Ascending aorta (tissue), 2 donors: Measurements from ENCODE around the gene SOX9. TPM values are rescaled to one million over a fixed set of nuclear protein-coding genes. Genes with fewer than 3 reads are reported as not detected.

Experiments used
- DNase-seq, 2 donors: peaks; one replicate each; pipeline ENCODE4 v3.0.0-alpha.2; 2019; ENCODE audit warnings: low spot score in 2 of 2
- H3K27ac ChIP-seq, 2 donors: fragments of 200-600 bp; sonication (generic); one replicate each; pipeline ENCODE4 v1.5.1; 2016 to 2017; ENCODE audit warnings: mild to moderate bottlenecking in 1 of 2
- H3K27me3 ChIP-seq: fragments of 200-600 bp; sonication (generic); one replicate; pipeline ENCODE4 v1.5.1; 2017
- H3K36me3 ChIP-seq, 2 donors: fragments of 200-600 bp; sonication (generic); one replicate each; pipeline ENCODE4 v1.5.1; 2016
- H3K4me1 ChIP-seq, 2 donors: fragments of 200-600 bp; sonication (generic); one replicate each; pipeline ENCODE4 v1.5.1; 2016 to 2017; ENCODE audit warnings: mild to moderate bottlenecking in 1 of 2
- H3K4me3 ChIP-seq, 2 donors: fragments of 200-600 bp; sonication (generic); one replicate each; pipeline ENCODE4 v1.5.1; 2016 to 2017; ENCODE audit warnings: mild to moderate bottlenecking in 1 of 2
- H3K9me3 ChIP-seq, 2 donors: fragments of 200-600 bp; sonication (generic); one replicate each; pipeline ENCODE4 v1.5.1; 2016
- intact Hi-C: fragments of 100-400 bp; cut with DNase I; formaldehyde crosslinking; loops from one replicate; pipeline ENCODE4 v1.15.1; 2023
- total RNA-seq: library from RNA; depleted of rRNA; stranded (reverse); fragments of >200 nt; gene quantifications from one replicate; pipeline ENCODE4 v1.1.0, GENCODE V29; 2016
- TF ChIP-seq, protein P1 (sequence below), 3 experiments: fragments of 200-600 bp in 2 of 3; fragments of 450-650 bp in 1 of 3; sonication (generic) in 2 of 3; IDR thresholded peaks; one replicate each; pipeline ENCODE4 v1.5.1; 2016 to 2019; ENCODE audit warnings: antibody characterized with exemption in 3 of 3, mild to moderate bottlenecking in 1 of 3, moderate library complexity in 1 of 3

The SOX9 gene
- total RNA-seq, 1 donor from 2014 or later: 2.4 TPM

DNA sequence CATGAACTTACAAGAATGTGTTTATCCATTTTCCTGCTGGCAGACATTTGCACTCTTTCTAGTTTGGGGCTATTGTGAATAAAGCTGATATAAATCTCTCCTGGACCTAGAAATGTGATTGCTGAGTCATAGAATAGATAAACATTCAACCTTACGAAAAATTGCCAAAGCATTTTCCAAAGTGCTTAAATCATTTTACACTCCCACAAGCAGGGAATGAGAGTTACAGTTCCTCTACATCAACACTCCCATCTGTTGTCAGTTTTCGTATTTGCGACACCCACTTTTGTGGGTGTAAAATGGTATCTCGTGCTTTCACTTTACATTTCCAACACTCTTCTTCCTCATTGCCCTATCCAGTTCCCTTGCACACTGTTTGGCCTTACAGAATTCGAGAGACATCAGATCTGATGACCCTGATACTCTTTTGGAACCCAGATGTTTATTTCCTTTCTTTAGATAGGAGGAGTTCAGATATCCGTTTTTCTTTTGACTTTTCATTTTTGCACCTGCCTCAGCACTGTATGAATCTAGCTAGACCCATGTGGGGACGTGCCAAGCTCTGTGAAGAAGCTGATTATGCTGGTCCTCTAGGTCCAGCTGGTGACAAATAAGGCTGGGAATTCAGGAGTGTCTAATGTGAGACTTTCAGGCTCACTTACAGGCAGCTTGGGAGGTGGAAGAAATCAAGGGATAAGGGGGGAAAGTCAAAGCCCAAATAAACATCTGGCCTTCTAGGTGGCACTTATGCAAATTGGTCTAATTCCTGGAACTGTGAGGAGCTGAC, 14.0 kb downstream of the SOX9 start:
- H3K27ac ChIP-seq: no peak overlapping the region
- intact Hi-C loops: no loop called here
- no peaks in the 10 kb centered on the region for H3K27me3 ChIP-seq
- H3K36me3 ChIP-seq: no peaks in the 10 kb centered on the region
- no peaks in the 10 kb centered on the region for H3K9me3 ChIP-seq
- no peak for DNase-seq
- no peak overlapping the region for H3K4me3 ChIP-seq
- TF ChIP-seq, protein P1, sequence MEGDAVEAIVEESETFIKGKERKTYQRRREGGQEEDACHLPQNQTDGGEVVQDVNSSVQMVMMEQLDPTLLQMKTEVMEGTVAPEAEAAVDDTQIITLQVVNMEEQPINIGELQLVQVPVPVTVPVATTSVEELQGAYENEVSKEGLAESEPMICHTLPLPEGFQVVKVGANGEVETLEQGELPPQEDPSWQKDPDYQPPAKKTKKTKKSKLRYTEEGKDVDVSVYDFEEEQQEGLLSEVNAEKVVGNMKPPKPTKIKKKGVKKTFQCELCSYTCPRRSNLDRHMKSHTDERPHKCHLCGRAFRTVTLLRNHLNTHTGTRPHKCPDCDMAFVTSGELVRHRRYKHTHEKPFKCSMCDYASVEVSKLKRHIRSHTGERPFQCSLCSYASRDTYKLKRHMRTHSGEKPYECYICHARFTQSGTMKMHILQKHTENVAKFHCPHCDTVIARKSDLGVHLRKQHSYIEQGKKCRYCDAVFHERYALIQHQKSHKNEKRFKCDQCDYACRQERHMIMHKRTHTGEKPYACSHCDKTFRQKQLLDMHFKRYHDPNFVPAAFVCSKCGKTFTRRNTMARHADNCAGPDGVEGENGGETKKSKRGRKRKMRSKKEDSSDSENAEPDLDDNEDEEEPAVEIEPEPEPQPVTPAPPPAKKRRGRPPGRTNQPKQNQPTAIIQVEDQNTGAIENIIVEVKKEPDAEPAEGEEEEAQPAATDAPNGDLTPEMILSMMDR (IDR thresholded peaks at IDR 0.05): no peak
- no peaks in the 10 kb centered on the region for H3K4me1 ChIP-seq

DNA sequence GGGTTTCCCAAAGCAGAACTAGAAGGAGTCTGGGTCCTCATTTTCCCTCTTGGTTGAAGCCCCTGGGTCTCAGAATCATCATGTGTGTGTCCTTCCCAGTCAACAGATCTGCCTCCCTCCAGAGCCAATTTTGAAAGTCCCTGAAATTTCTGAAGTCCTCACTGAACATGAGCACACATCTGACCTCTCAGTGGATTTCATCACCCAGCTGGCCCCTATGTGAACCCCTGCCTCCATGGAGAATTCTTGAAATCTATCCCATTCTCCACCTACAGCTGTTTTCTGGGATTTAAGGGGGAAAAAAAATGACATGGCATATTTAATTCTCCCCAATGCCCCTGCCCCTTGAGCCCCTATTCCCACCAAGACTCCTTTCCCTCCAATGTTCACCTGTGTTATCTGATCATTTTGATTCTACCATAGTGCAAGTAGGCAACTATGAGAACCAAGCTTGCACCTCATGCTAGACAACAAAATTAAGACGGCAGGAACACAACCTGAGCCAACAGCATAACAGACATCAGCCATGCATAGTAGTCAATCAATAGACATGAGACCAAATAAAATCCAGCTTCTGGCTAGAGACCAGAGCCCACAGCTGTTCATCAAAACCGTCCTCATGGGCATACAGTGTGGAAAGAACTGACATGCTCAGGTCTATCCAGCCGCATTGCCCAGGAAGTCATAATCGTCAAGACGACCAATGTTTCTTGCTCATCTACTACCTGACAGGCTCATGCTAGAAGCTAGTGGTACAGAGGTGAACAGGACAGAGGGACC, 14.9 kb downstream of the SOX9 start:
- intact Hi-C loops: no loop called here
- no peak overlapping the region for H3K27ac ChIP-seq

DNA sequence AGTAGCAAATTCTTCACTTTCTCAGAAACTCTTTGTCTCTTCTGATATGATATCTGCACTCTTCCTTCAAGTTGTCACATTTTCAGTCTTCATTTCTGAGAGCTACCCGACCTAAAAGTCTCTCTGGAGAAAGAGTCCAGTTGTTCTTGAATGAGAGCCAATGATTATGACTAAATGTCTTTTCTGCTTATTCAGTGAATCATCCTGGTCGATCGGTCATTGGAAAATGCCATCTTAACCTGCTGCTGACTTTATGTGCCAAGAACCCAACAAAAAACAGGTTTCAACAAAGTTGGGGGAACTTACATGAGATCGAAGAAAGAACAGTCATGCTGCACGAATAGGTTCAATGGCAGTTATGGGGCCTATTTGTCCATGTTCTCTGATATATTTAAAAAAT, 15.9 kb downstream of the SOX9 start:
- no peak overlapping the region for H3K27ac ChIP-seq
- DNase-seq: no peak
- no peaks in the 10 kb centered on the region for H3K36me3 ChIP-seq
- H3K9me3 ChIP-seq: no peaks in the 10 kb centered on the region
- H3K4me1 ChIP-seq: no peaks in the 10 kb centered on the region
- H3K27me3 ChIP-seq: no peaks in the 10 kb centered on the region
- intact Hi-C loops: no loop called here
- TF ChIP-seq, protein P1 (IDR thresholded peaks at IDR 0.05): no peak
- no peak overlapping the region for H3K4me3 ChIP-seq

More for the DNA sequence above, 14.9 kb downstream of the SOX9 start:
- no peak overlapping the region for H3K4me3 ChIP-seq
- no peaks in the 10 kb centered on the region for H3K4me1 ChIP-seq
- TF ChIP-seq, protein P1 (IDR thresholded peaks at IDR 0.05): no peak
- H3K9me3 ChIP-seq: no peaks in the 10 kb centered on the region
- no peaks in the 10 kb centered on the region for H3K27me3 ChIP-seq
- no peaks in the 10 kb centered on the region for H3K36me3 ChIP-seq
- no peak for DNase-seq

DNA sequence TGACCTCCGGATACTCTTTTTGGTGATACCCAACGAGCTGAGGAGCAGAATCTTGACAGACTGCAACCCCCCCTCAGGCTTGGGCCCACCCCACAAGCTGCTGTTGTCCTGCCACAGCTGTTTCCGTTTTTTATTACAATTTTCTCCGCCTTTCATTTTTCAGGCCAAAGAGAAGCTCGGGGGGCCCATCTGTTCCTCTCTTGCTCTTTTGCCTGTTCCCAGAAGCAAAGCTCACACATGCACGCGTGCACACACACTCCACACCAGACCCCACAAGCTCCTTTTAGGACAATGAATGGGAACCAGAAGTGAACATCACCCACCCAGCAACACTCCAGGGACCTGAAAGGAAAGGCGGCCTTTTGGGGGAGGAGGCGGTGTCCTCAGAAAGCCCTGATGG, 16.3 kb downstream of the SOX9 start:
- TF ChIP-seq, protein P1 (IDR thresholded peaks at IDR 0.05): no peak
- no peak overlapping the region for H3K4me3 ChIP-seq
- no peak overlapping the region for H3K27ac ChIP-seq
- no peak for DNase-seq
- intact Hi-C loops: no loop called here
- H3K36me3 ChIP-seq: no peaks in the 10 kb centered on the region
- no peaks in the 10 kb centered on the region for H3K27me3 ChIP-seq
- H3K9me3 ChIP-seq: no peaks in the 10 kb centered on the region
- H3K4me1 ChIP-seq: no peaks in the 10 kb centered on the region

DNA sequence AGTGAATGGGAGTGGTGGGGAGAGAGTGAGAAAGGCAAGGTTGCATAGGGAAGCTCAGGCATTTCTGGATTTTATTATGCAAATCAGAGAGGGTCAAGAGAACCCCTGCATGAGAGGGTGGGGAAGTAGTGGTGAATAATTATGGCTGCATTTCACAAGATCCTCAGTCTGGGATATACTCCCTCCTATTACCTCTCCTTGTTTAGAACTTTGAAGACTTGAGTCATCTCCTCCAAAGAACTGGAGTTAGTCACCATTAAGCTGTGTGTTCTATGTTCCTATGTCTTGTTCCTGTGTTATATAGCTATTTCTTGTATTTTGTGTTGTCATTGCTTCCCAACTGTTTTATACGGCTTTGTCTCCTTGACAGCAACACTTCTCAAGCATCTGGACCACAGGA, 18.4 kb downstream of the SOX9 start:
- DNase-seq: no peak
- TF ChIP-seq, protein P1 (IDR thresholded peaks at IDR 0.05): no peak
- no peaks in the 10 kb centered on the region for H3K36me3 ChIP-seq
- H3K4me1 ChIP-seq: no peaks in the 10 kb centered on the region
- no peak overlapping the region for H3K27ac ChIP-seq
- H3K27me3 ChIP-seq: no peaks in the 10 kb centered on the region
- intact Hi-C loops: no loop called here
- H3K4me3 ChIP-seq: no peak overlapping the region
- H3K9me3 ChIP-seq: no peaks in the 10 kb centered on the region
